ENCODE data around the gene ABHD14A. TPM values are rescaled to one million over a fixed set of nuclear protein-coding genes. Genes with fewer than 3 reads are reported as not detected.

The ABHD14A gene
- total RNA-seq, 1 experiment from 2014 or later, result 6.5 TPM

DNA sequence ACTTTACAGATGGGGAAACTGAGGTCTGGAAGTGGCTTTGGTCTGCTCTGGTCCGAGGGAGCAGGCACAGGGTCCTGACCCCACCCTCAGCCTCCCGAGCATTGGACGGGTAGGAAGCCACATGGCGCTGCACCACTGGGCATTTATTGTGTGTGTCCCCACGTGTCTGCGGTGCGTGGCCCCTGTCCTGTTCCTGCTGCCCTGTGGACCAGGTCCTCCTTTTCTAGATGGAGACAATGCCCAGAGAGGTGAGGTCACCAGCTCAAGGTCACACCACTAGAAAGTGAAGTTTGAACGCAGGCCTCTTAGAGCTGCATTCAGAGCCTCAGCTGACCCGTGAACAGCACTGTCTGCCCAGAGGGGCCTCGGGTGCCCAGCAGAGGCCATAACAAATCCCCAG lies 54.7 kb downstream of the ABHD14A start:
- H3K36me3 ChIP-seq, result no peaks in the 10 kb centered on the region
- H3K4me3 ChIP-seq, result no peak overlapping the region
- H3K27me3 ChIP-seq, result no peaks in the 10 kb centered on the region
- no peak for DNase-seq
- no peaks in the 10 kb centered on the region for H3K9me3 ChIP-seq

Other genes starting within 250 kb of the ABHD14A start
- not detected in 2 replicates for gene IQCF6, start 195.8 kb upstream of the ABHD14A start, total RNA-seq (2014; rRNA removed; shearing (Covaris generic); ENCODE audit: low replicate concordance)
- gene IQCF2, start 113.4 kb upstream of the ABHD14A start, total RNA-seq (2014; rRNA removed; shearing (Covaris generic); ENCODE audit: low replicate concordance), result not detected in 2 replicates
- gene IQCF5, start 99.5 kb upstream of the ABHD14A start, total RNA-seq (2014; rRNA removed; shearing (Covaris generic); ENCODE audit: low replicate concordance), result not detected in 2 replicates
- gene IQCF1, start 71.7 kb upstream of the ABHD14A start, total RNA-seq (2014; rRNA removed; shearing (Covaris generic); ENCODE audit: low replicate concordance), result not detected in 2 replicates
- gene RRP9, start 33.2 kb upstream of the ABHD14A start, total RNA-seq (2014; rRNA removed; shearing (Covaris generic); ENCODE audit: low replicate concordance), result 59.3 and 78.5 TPM in 2 replicates
- gene PARP3, start 32.7 kb upstream of the ABHD14A start, total RNA-seq (2014; rRNA removed; shearing (Covaris generic); ENCODE audit: low replicate concordance), result 5.9 and 13.8 TPM in 2 replicates
- gene GPR62, start 19.7 kb upstream of the ABHD14A start, total RNA-seq (2014; rRNA removed; shearing (Covaris generic); ENCODE audit: low replicate concordance), result not detected in 2 replicates
- gene PCBP4, start 7.6 kb upstream of the ABHD14A start, total RNA-seq (2014; rRNA removed; shearing (Covaris generic); ENCODE audit: low replicate concordance), result 24.8 and 28.1 TPM in 2 replicates
- gene ABHD14B, start 1.0 kb upstream of the ABHD14A start, total RNA-seq (2014; rRNA removed; shearing (Covaris generic); ENCODE audit: low replicate concordance), result 10.0 and 15.6 TPM in 2 replicates
- gene ACY1, start 8.5 kb downstream of the ABHD14A start, total RNA-seq (2014; rRNA removed; shearing (Covaris generic); ENCODE audit: low replicate concordance), result 17.2 and 46.4 TPM in 2 replicates
- gene RPL29, start 20.8 kb downstream of the ABHD14A start, total RNA-seq (2014; rRNA removed; shearing (Covaris generic); ENCODE audit: low replicate concordance), result 598 and 1,092 TPM in 2 replicates
- 2.1 and 9.7 TPM in 2 replicates for gene DUSP7, start 81.5 kb downstream of the ABHD14A start, total RNA-seq (2014; rRNA removed; shearing (Covaris generic); ENCODE audit: low replicate concordance)
- gene POC1A, start 179.4 kb downstream of the ABHD14A start, total RNA-seq (2014; rRNA removed; shearing (Covaris generic); ENCODE audit: low replicate concordance), result 14.2 and 19.8 TPM in 2 replicates
- gene ALAS1, start 223.1 kb downstream of the ABHD14A start, total RNA-seq (2014; rRNA removed; shearing (Covaris generic); ENCODE audit: low replicate concordance), result 33.7 and 34.0 TPM in 2 replicates

All from MG63 (cell line).